GM12878 (cell line): ENCODE data around the gene PRC1. TPM values are rescaled to one million over a fixed set of nuclear protein-coding genes. Genes with fewer than 3 reads are reported as not detected.

ENCODE experiments used
- ATAC-seq: fragments of 200-7000 bp; cut with Tn5 transposase; 3 replicates; pipeline ENCODE4 v1.9.1; 2020; ENCODE audit warnings: mild to moderate bottlenecking, moderate library complexity
- BruUV-seq: library from RNA; stranded (reverse); fragments of 400-500 nt; replicated peaks from 2 replicates; lab custom pipeline; 2021; lab: Mats Ljungman, UMichigan
- CTCF ChIA-PET: fragments of 300-600 bp; sonication (Branson Sonifier 250); formaldehyde crosslinking; extraction: SDS; loops from one replicate; lab custom pipeline; 2021; ENCODE audit warnings: inconsistent platforms; lab: Yijun Ruan, JAX
- POLR2A ChIA-PET: fragments of 350-600 bp; formaldehyde crosslinking; extraction: SDS; loops from one replicate; lab custom pipeline; 2021; ENCODE audit warnings: inconsistent platforms; lab: Charles Lee
- RAD21 ChIA-PET: fragments of 300-600 bp; sonication (Branson Sonifier 250); formaldehyde crosslinking; loops from one replicate; lab custom pipeline; 2023; ENCODE audit warnings: antibody characterized with exemption; ENCODE audit not compliant: unreplicated experiment; lab: Charles Lee
- SMC1A ChIA-PET: fragments of 300-600 bp; sonication (Branson Sonifier 250); formaldehyde crosslinking; loops from one replicate; lab custom pipeline; 2023; ENCODE audit not compliant: unreplicated experiment, uncharacterized antibody; lab: Charles Lee
- DNase-seq: peaks from one replicate; pipeline ENCODE4 v3.0.0-alpha.2; 2011; ENCODE audit warnings: low read depth, low spot score
- FAIRE-seq: peaks from 3 replicates; lab custom pipeline; 2011; peaks lifted over from hg19 to GRCh38; lab: Jason Lieb, UNC
- H2AFZ ChIP-seq: 2 replicates; pipeline ENCODE4 v1.6.0; 2011; ENCODE audit warnings: low read depth, low read length, control low read depth; ENCODE audit not compliant: control insufficient read depth
- H3K27ac ChIP-seq: 2 replicates; pipeline ENCODE4 v1.5.1; 2011; ENCODE audit warnings: control low read depth; ENCODE audit not compliant: control insufficient read depth, insufficient read depth
- H3K27me3 ChIP-seq, 2 experiments: replicated peaks in 1 of 2; 2 replicates each; pipeline versions ENCODE4 v1.6.0 to v1.6.1; 2011; ENCODE audit warnings: low read length in 1 of 2; ENCODE audit not compliant: control insufficient read depth in 2 of 2, insufficient read depth in 2 of 2
- H3K36me3 ChIP-seq, 2 experiments: 2 replicates each; pipeline ENCODE4 v1.5.1; 2011; ENCODE audit warnings: low read length in 1 of 2; ENCODE audit not compliant: control insufficient read depth in 2 of 2, insufficient read depth in 2 of 2
- H3K4me1 ChIP-seq: 2 replicates; pipeline ENCODE4 v1.6.1; 2011; ENCODE audit warnings: mild to moderate bottlenecking, low read length, moderate library complexity, mixed read lengths; ENCODE audit not compliant: control insufficient read depth, insufficient read depth
- H3K4me2 ChIP-seq: 2 replicates; pipeline ENCODE4 v1.6.0; 2011; ENCODE audit warnings: control low read depth; ENCODE audit not compliant: control insufficient read depth, insufficient read depth
- H3K4me3 ChIP-seq: fragments of 200-600 bp; sonication (generic); 2 replicates; pipeline ENCODE4 v1.5.1; 2016
- H3K79me2 ChIP-seq: 2 replicates; pipeline ENCODE4 v1.6.0; 2011; ENCODE audit warnings: low read length; ENCODE audit not compliant: control insufficient read depth, insufficient read depth
- H3K9ac ChIP-seq: 2 replicates; pipeline ENCODE4 v1.8.0; 2011; ENCODE audit warnings: low read length, control low read depth, mixed read lengths; ENCODE audit not compliant: control insufficient read depth, insufficient read depth
- H3K9me3 ChIP-seq: replicated peaks from 3 replicates; pipeline ENCODE4 v1.5.1; 2011; ENCODE audit warnings: mild to moderate bottlenecking, low read length; ENCODE audit not compliant: control insufficient read depth, insufficient read depth
- H4K20me1 ChIP-seq: 2 replicates; pipeline ENCODE4 v1.6.0; 2011; ENCODE audit not compliant: control insufficient read depth, insufficient read depth
- CREB1 ChIP-seq: IDR thresholded peaks from 2 replicates; pipeline ENCODE4 v1.6.1; 2012; ENCODE audit warnings: low read depth, mild to moderate bottlenecking, inconsistent platforms
- NBN ChIP-seq: fragments of 450-650 bp; IDR thresholded peaks from 2 replicates; pipeline ENCODE4 v1.6.1; 2016
- TARDBP ChIP-seq: IDR thresholded peaks from 2 replicates; pipeline ENCODE4 v1.6.1; 2016; ENCODE audit warnings: borderline replicate concordance
- WGBS: methylation state at CpG from one replicate; pipeline ENCODE4 v1.1.6; 2016; ENCODE audit warnings: low lambda C conversion rate; ENCODE audit not compliant: insufficient replicate concordance, insufficient coverage; ENCODE audit errors: missing lambda C conversion rate; 5-methylcytosine and 5-hydroxymethylcytosine counted together
- in situ Hi-C: fragments of 300-500 bp; cut with MboI; formaldehyde crosslinking; loops from 9 replicates; pipeline ENCODE4 v1.14.3; 2018; ENCODE audit warnings: mixed read lengths
- intact Hi-C: fragments of 100-400 bp; cut with micrococcal nuclease; formaldehyde crosslinking; loops from one replicate; pipeline ENCODE4 v1.14.2; 2022; ENCODE audit not compliant: unreplicated experiment
- polyA plus RNA-seq, 11 experiments: library from polyadenylated mRNA; depleted of rRNA in 4 of 11; unstranded in 6 of 11; stranded (reverse) in 5 of 11; fragments of >200 nt; fragmentation: Nextera tagmentation in 4 of 11; fragmentation: Illumina TruSeq in 1 of 11; extraction: Ambion mirVana in 4 of 11; extraction: Trizol in 1 of 11; gene quantifications; 1 replicate in 1 of 11; 2 replicates in 10 of 11; pipeline versions ENCODE4 v1.2.1 to v1.2.3, GENCODE V29; 2011 to 2016; ENCODE audit warnings: inconsistent platforms in 2 of 11, missing spikeins in 2 of 11, low read depth in 1 of 11
- total RNA-seq, 4 experiments: library from RNA; depleted of rRNA in 3 of 4; stranded (reverse); fragments of >200 nt in 3 of 4; fragmentation: Illumina TruSeq in 1 of 4; extraction: Trizol in 1 of 4; gene quantifications; 2 replicates each; pipeline versions ENCODE4 v1.2.1 to v1.2.3, GENCODE V29; 2013 to 2021
- TF ChIP-seq, protein P1 (sequence below): fragments of 450-650 bp; formaldehyde crosslinking; IDR thresholded peaks from 2 replicates; pipeline ENCODE4 v1.4.0; 2020; ENCODE audit warnings: mild to moderate bottlenecking, moderate library complexity

The PRC1 gene
- total and polyA plus RNA-seq, 10 of the 15 experiments (the other 5 are each of a cell fraction or from before 2014, with no cell fraction given) = 100 to 241 (median 131) TPM

GRCh38 chr15:90933301-90933700 is 61.0 kb downstream of the PRC1 start:
- H2AFZ ChIP-seq = no peak overlapping the region
- ChIA-PET CTCF (interaction anchor here (0.5 to 18.1 kb wide), 48 partner anchors 10 to 647 kb away, joined by 3 to 480 read pairs (median 5); partner anchors contain the start of genes BLM, FES, MAN2A2 and RCCD1), POLR2A (interaction anchor here (1.0 to 7.0 kb wide), 8 partner anchors 10 to 89 kb away, joined by 3 to 113 read pairs (median 4); partner anchors contain the start of genes MAN2A2 and RCCD1), SMC1A (interaction anchor here (0.7 to 9.2 kb wide), 14 partner anchors 10 to 701 kb away, joined by 3 to 225 read pairs (median 9); partner anchors contain the start of genes MAN2A2 and RCCD1), RAD21 (interaction anchor here (0.5 to 7.2 kb wide), 18 partner anchors 9 to 412 kb away, joined by 3 to 193 read pairs (median 7); partner anchors contain the start of genes BLM, FES, MAN2A2 and RCCD1)
- H3K9ac ChIP-seq = no peak overlapping the region
- no peak overlapping the region for H3K4me3 ChIP-seq
- peaks cover 0 to 2% of the 10 kb centered on the region in 2 experiments; a peak in 2 of 4 replicates for H3K36me3 ChIP-seq
- H3K9me3 ChIP-seq = no peaks in the 10 kb centered on the region
- H3K27ac ChIP-seq = no peak overlapping the region
- intact Hi-C loops = loop anchor here (5.0 to 10.0 kb wide), 4 partner anchors 78 to 291 kb away; partner anchors contain the start of gene BLM
- no peak for FAIRE-seq
- TF ChIP-seq, protein P1, sequence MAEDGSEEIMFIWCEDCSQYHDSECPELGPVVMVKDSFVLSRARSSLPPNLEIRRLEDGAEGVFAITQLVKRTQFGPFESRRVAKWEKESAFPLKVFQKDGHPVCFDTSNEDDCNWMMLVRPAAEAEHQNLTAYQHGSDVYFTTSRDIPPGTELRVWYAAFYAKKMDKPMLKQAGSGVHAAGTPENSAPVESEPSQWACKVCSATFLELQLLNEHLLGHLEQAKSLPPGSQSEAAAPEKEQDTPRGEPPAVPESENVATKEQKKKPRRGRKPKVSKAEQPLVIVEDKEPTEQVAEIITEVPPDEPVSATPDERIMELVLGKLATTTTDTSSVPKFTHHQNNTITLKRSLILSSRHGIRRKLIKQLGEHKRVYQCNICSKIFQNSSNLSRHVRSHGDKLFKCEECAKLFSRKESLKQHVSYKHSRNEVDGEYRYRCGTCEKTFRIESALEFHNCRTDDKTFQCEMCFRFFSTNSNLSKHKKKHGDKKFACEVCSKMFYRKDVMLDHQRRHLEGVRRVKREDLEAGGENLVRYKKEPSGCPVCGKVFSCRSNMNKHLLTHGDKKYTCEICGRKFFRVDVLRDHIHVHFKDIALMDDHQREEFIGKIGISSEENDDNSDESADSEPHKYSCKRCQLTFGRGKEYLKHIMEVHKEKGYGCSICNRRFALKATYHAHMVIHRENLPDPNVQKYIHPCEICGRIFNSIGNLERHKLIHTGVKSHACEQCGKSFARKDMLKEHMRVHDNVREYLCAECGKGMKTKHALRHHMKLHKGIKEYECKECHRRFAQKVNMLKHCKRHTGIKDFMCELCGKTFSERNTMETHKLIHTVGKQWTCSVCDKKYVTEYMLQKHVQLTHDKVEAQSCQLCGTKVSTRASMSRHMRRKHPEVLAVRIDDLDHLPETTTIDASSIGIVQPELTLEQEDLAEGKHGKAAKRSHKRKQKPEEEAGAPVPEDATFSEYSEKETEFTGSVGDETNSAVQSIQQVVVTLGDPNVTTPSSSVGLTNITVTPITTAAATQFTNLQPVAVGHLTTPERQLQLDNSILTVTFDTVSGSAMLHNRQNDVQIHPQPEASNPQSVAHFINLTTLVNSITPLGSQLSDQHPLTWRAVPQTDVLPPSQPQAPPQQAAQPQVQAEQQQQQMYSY (CRISPR knock-in tag) = no peak
- TF ChIP-seq TARDBP (no peak), NBN (no peak), CREB1 (no peak)
- H3K79me2 ChIP-seq = peaks cover 31% of the 10 kb centered on the region
- H3K27me3 ChIP-seq = no peaks in the 10 kb centered on the region
- H3K4me1 ChIP-seq = peaks cover 35% of the 10 kb centered on the region
- 0% methylated on average over 1 of the region's 1 CpG for WGBS
- in situ Hi-C loops = no loop called here
- H4K20me1 ChIP-seq = no peaks in the 10 kb centered on the region; the same call in 1 of the 2 replicates
- no TSS peak for BruUV-seq
- ATAC-seq = no peak
- no peak overlapping the region for H3K4me2 ChIP-seq
- DNase-seq = no peak
